CD8-positive, alpha-beta memory T cell (primary cell): Measurements from ENCODE around the gene SUPT5H. TPM values are rescaled to one million over a fixed set of nuclear protein-coding genes. Genes with fewer than 3 reads are reported as not detected.

ENCODE experiments used
- CTCF ChIA-PET: fragments of 350-600 bp; sonication (Branson Sonifier 250); formaldehyde crosslinking; loops from one replicate; lab custom pipeline; 2021; ENCODE audit warnings: antibody characterized with exemption; lab: Charles Lee
- POLR2A ChIA-PET: fragments of 350-600 bp; sonication (Branson Sonifier 250); formaldehyde crosslinking; loops from one replicate; lab custom pipeline; 2021; ENCODE audit warnings: antibody characterized with exemption; lab: Charles Lee
- DNase-seq, 5 donors: peaks; one replicate each; pipeline versions ENCODE4 v3.0.0 to v3.0.0-alpha.2; 2020 to 2022; ENCODE audit warnings: mixed read lengths in 1 of 5
- H3K27ac ChIP-seq: one replicate; pipeline ENCODE4 v1.7.0; 2013; ENCODE audit warnings: low read depth, mild to moderate bottlenecking, low read length, moderate library complexity
- H3K27me3 ChIP-seq: 2 replicates; pipeline ENCODE4 v1.7.0; 2013; ENCODE audit warnings: low read length, mild to moderate bottlenecking; ENCODE audit not compliant: insufficient read depth, poor library complexity, severe bottlenecking
- H3K36me3 ChIP-seq: 2 replicates; pipeline ENCODE4 v1.7.0; 2013; ENCODE audit warnings: mild to moderate bottlenecking, low read length, moderate library complexity; ENCODE audit not compliant: insufficient read depth
- H3K4me1 ChIP-seq: 2 replicates; pipeline ENCODE4 v1.7.0; 2013; ENCODE audit warnings: mild to moderate bottlenecking, low read length, moderate library complexity; ENCODE audit not compliant: insufficient read depth
- H3K4me3 ChIP-seq: 2 replicates; pipeline ENCODE4 v1.7.0; 2013; ENCODE audit warnings: mild to moderate bottlenecking, low read length
- H3K9me3 ChIP-seq: 2 replicates; pipeline ENCODE4 v1.7.0; 2013; ENCODE audit warnings: mild to moderate bottlenecking, low read length
- H3K27ac Mint-ChIP-seq, 8 donors: one replicate each; pipeline ENCODE4 v1.8.0; 2020 to 2021; ENCODE audit warnings: mixed read lengths in 8 of 8, mild to moderate bottlenecking in 6 of 8, inconsistent platforms in 3 of 8, moderate library complexity in 3 of 8
- H3K27me3 Mint-ChIP-seq, 2 donors: one replicate each; pipeline ENCODE4 v1.8.0; 2020 to 2021; ENCODE audit warnings: mixed read lengths in 2 of 2, mild to moderate bottlenecking in 1 of 2, moderate library complexity in 1 of 2
- H3K36me3 Mint-ChIP-seq, 3 donors: one replicate each; pipeline ENCODE4 v1.8.0; 2020 to 2021; ENCODE audit warnings: mixed read lengths in 3 of 3, inconsistent platforms in 1 of 3, mild to moderate bottlenecking in 1 of 3
- H3K4me1 Mint-ChIP-seq, 3 donors: one replicate each; pipeline ENCODE4 v1.8.0; 2020 to 2021; ENCODE audit warnings: mixed read lengths in 3 of 3, inconsistent platforms in 1 of 3, mild to moderate bottlenecking in 1 of 3
- H3K4me3 Mint-ChIP-seq, 7 donors: one replicate each; pipeline ENCODE4 v1.8.0; 2020 to 2021; ENCODE audit warnings: mixed read lengths in 7 of 7, mild to moderate bottlenecking in 6 of 7, moderate library complexity in 4 of 7, inconsistent platforms in 2 of 7
- H3K9me3 Mint-ChIP-seq, 5 donors: one replicate each; pipeline ENCODE4 v1.8.0; 2020 to 2022; ENCODE audit warnings: mixed read lengths in 5 of 5, mild to moderate bottlenecking in 3 of 5, moderate library complexity in 2 of 5, inconsistent platforms in 1 of 5
- polyA plus RNA-seq: library from polyadenylated mRNA; unstranded; fragments of 300-500 nt; fragmentation: Illumina TruSeq; gene quantifications from one replicate; pipeline ENCODE4 v1.2.3, GENCODE V29; 2021
- total RNA-seq, 2 experiments: library from RNA; stranded (reverse); gene quantifications; one replicate each; pipeline ENCODE4 v1.2.3, GENCODE V29; 2021

Gene SUPT5H
- total and polyA plus RNA-seq, 3 experiments from 2014 or later: 115 to 196 (median 190) TPM

GRCh38 chr19:39413272-39413910, 32.0 kb upstream of the SUPT5H start:
- H3K4me1 ChIP-seq: peaks cover 28% of the 10 kb centered on the region
- ChIA-PET CTCF (interaction anchor here (1.5 to 1.9 kb wide), 3 partner anchors 15 to 119 kb away, joined by 4 to 8 read pairs (median 7); partner anchors contain the start of genes EID2B and RPS16), POLR2A (interaction anchor here (0.6 to 1.5 kb wide), 2 partner anchors 10 to 22 kb away, joined by 3 to 4 read pairs; partner anchors contain the start of gene RPS16)
- H3K9me3 ChIP-seq: no peaks in the 10 kb centered on the region
- H3K36me3 ChIP-seq: peaks cover 5% of the 10 kb centered on the region
- peak overlapping the region; percentile 92 for H3K27ac ChIP-seq
- H3K4me3 ChIP-seq: peak overlapping the region; percentile 93
- H3K4me3 Mint-ChIP-seq: peak overlapping the region; percentile 89 to 96 (median 92)
- peaks cover 6 to 50% (median 8%) of the 10 kb centered on the region in 3 donors for H3K36me3 Mint-ChIP-seq
- H3K27me3 ChIP-seq: no peaks in the 10 kb centered on the region
- H3K27ac Mint-ChIP-seq: peak overlapping the region; percentile 90 to 100 (median 98)
- peak in 2 of 5 donors; percentile 43 to 66 for DNase-seq
- peaks cover 0 to 24% of the 10 kb centered on the region in 2 donors for H3K27me3 Mint-ChIP-seq
- H3K4me1 Mint-ChIP-seq: peaks cover 38 to 49% (median 45%) of the 10 kb centered on the region in 3 donors
- peaks cover 0 to 15% (median 2%) of the 10 kb centered on the region in 5 donors for H3K9me3 Mint-ChIP-seq

- Mint-ChIP-seq H3K36me3 (peaks cover 0 to 50% (median 3%) of the 10 kb centered on the region in 3 donors), H3K9me3 (peaks cover 0 to 11% (median 2%) of the 10 kb centered on the region in 5 donors), H3K4me1 (peaks cover 34 to 43% (median 38%) of the 10 kb centered on the region in 3 donors), H3K4me3 (peak overlapping the region; percentile 74 to 93 (median 85)), H3K27ac (peak overlapping the region; percentile 88 to 96 (median 92)), H3K27me3 (peaks cover 0 to 18% of the 10 kb centered on the region in 2 donors)
- ChIA-PET CTCF (interaction anchor here (1.5 to 1.9 kb wide), 3 partner anchors 16 to 119 kb away, joined by 4 to 8 read pairs (median 7); partner anchors contain the start of genes EID2B and RPS16), POLR2A (interaction anchor here (1.5 to 1.8 kb wide), 2 partner anchors 10 to 21 kb away, joined by 4 to 9 read pairs; partner anchors contain the start of gene RPS16)
- H3K4me1 ChIP-seq: peaks cover 28% of the 10 kb centered on the region
- peak overlapping the region; percentile 34 for H3K4me3 ChIP-seq
- no peaks in the 10 kb centered on the region for H3K27me3 ChIP-seq
- H3K27ac ChIP-seq: no peak overlapping the region
- DNase-seq: peak in 1 of 5 donors; percentile 57
- H3K9me3 ChIP-seq: no peaks in the 10 kb centered on the region
- no peaks in the 10 kb centered on the region for H3K36me3 ChIP-seq
Observed at GRCh38 chr19:39413911-39414608, 31.3 kb upstream of the SUPT5H start.

- peak overlapping the region in 6 of 8 donors; percentile 15 to 88 (median 50) for H3K27ac Mint-ChIP-seq
- no peaks in the 10 kb centered on the region for H3K27me3 ChIP-seq
- no peaks in the 10 kb centered on the region for H3K36me3 ChIP-seq
- peaks cover 0 to 9% (median 2%) of the 10 kb centered on the region in 5 donors for H3K9me3 Mint-ChIP-seq
- H3K4me1 Mint-ChIP-seq: peaks cover 29 to 39% (median 34%) of the 10 kb centered on the region in 3 donors
- no peaks in the 10 kb centered on the region for H3K9me3 ChIP-seq
- peaks cover 25% of the 10 kb centered on the region for H3K4me1 ChIP-seq
- H3K27me3 Mint-ChIP-seq: peaks cover 0 to 9% of the 10 kb centered on the region in 2 donors
- peak overlapping the region in 3 of 7 donors; percentile 41 to 58 (median 48) for H3K4me3 Mint-ChIP-seq
- POLR2A ChIA-PET: interaction anchor here (1.8 kb wide), 1 partner anchor 20 kb away, joined by 9 read pairs; the partner anchor contains the start of gene RPS16
- no peak overlapping the region for H3K4me3 ChIP-seq
- peaks cover 0 to 50% (median 5%) of the 10 kb centered on the region in 3 donors for H3K36me3 Mint-ChIP-seq
- DNase-seq: no peak
- CTCF ChIA-PET: interaction anchor here (1.8 to 1.9 kb wide), 2 partner anchors 17 to 117 kb away, joined by 7 to 8 read pairs; partner anchors contain the start of gene EID2B
- H3K27ac ChIP-seq: no peak overlapping the region
Observed at GRCh38 chr19:39415111-39416046, 30.0 kb upstream of the SUPT5H start.

GRCh38 chr19:39416152-39417120, 28.9 kb upstream of the SUPT5H start:
- Histone ChIP-seq H3K27me3 (no peaks in the 10 kb centered on the region), H3K27ac (no peak overlapping the region), H3K4me1 (peaks cover 14% of the 10 kb centered on the region), H3K9me3 (no peaks in the 10 kb centered on the region), H3K4me3 (no peak overlapping the region), H3K36me3 (no peaks in the 10 kb centered on the region)
- Mint-ChIP-seq H3K36me3 (peaks cover 0 to 52% (median 5%) of the 10 kb centered on the region in 3 donors), H3K27ac (peak overlapping the region in 2 of 8 donors; percentile 42 to 66), H3K4me1 (peaks cover 18 to 29% (median 24%) of the 10 kb centered on the region in 3 donors), H3K27me3 (peaks cover 0 to 7% of the 10 kb centered on the region in 2 donors), H3K9me3 (peaks cover 0 to 7% (median 0%) of the 10 kb centered on the region in 5 donors), H3K4me3 (no peak overlapping the region)
- CTCF ChIA-PET: no interaction called here
- no peak for DNase-seq
- POLR2A ChIA-PET: interaction anchor here (0.6 to 1.4 kb wide), 3 partner anchors 17 to 294 kb away, joined by 3 to 8 read pairs (median 4); partner anchors contain the start of gene RPS16

GRCh38 chr19:39417463-39418181, 27.8 kb upstream of the SUPT5H start:
- Histone ChIP-seq H3K4me3 (no peak overlapping the region), H3K9me3 (no peaks in the 10 kb centered on the region), H3K4me1 (peaks cover 10% of the 10 kb centered on the region), H3K27me3 (no peaks in the 10 kb centered on the region), H3K36me3 (peaks cover 1% of the 10 kb centered on the region), H3K27ac (no peak overlapping the region)
- POLR2A ChIA-PET: interaction anchor here (0.8 to 1.4 kb wide), 2 partner anchors 9 to 16 kb away, joined by 3 read pairs; no protein-coding TSS in a partner anchor
- H3K36me3 Mint-ChIP-seq: peaks cover 0 to 47% (median 5%) of the 10 kb centered on the region in 3 donors
- DNase-seq: no peak
- H3K9me3 Mint-ChIP-seq: no peaks in the 10 kb centered on the region
- H3K27ac Mint-ChIP-seq: peak overlapping the region in 5 of 8 donors; percentile 33 to 82 (median 50)
- CTCF ChIA-PET: interaction anchor here (0.7 to 2.1 kb wide), 2 partner anchors 9 to 81 kb away, joined by 3 to 6 read pairs; no protein-coding TSS in a partner anchor
- peak overlapping the region in 1 of 7 donors; percentile 37 for H3K4me3 Mint-ChIP-seq
- H3K4me1 Mint-ChIP-seq: peaks cover 12 to 20% (median 15%) of the 10 kb centered on the region in 3 donors
- no peaks in the 10 kb centered on the region for H3K27me3 Mint-ChIP-seq

- CTCF ChIA-PET: interaction anchor here (2.1 to 2.6 kb wide), 2 partner anchors 8 to 17 kb away, joined by 6 read pairs; partner anchors contain the start of gene RPS16
- H3K36me3 Mint-ChIP-seq: peaks cover 0 to 54% (median 5%) of the 10 kb centered on the region in 3 donors
Observed at GRCh38 chr19:39419003-39419402, 26.4 kb upstream of the SUPT5H start.

More at GRCh38 chr19:39419003-39419402, 26.4 kb upstream of the SUPT5H start:
- H3K9me3 ChIP-seq: no peaks in the 10 kb centered on the region
- Mint-ChIP-seq H3K27me3 (peaks cover 0 to 2% of the 10 kb centered on the region in 2 donors), H3K4me1 (peaks cover 8 to 15% (median 11%) of the 10 kb centered on the region in 3 donors), H3K9me3 (no peaks in the 10 kb centered on the region), H3K4me3 (no peak overlapping the region), H3K27ac (peak overlapping the region in 1 of 8 donors; percentile 79)
- H3K4me1 ChIP-seq: peaks cover 6% of the 10 kb centered on the region
- peaks cover 6% of the 10 kb centered on the region for H3K36me3 ChIP-seq
- POLR2A ChIA-PET: interaction anchor here (0.7 to 0.9 kb wide), 2 partner anchors 17 to 475 kb away, joined by 3 read pairs; partner anchors contain the start of gene RPS16
- DNase-seq: no peak
- no peak overlapping the region for H3K4me3 ChIP-seq
- H3K27me3 ChIP-seq: no peaks in the 10 kb centered on the region
- no peak overlapping the region for H3K27ac ChIP-seq
